Endothelial cell of umbilical vein (primary cell): ENCODE data around the gene FBN2. TPM values are rescaled to one million over a fixed set of nuclear protein-coding genes. Genes with fewer than 3 reads are reported as not detected.

Source experiments
- BruUV-seq: library from RNA; stranded (reverse); fragments of 400-500 nt; replicated peaks from 2 replicates; lab custom pipeline; 2021; lab: Mats Ljungman, UMichigan
- CTCF ChIA-PET: fragments of 300-600, 350-600 bp; sonication (Branson Sonifier 250); formaldehyde crosslinking; loops from one replicate; lab custom pipeline; 2021; ENCODE audit warnings: antibody characterized with exemption, inconsistent platforms; lab: Charles Lee
- POLR2A ChIA-PET: fragments of 300-600, 350-600 bp; sonication (Branson Sonifier 250); formaldehyde crosslinking; loops from one replicate; lab custom pipeline; 2021; ENCODE audit warnings: antibody characterized with exemption, inconsistent platforms; lab: Charles Lee
- DNase-seq: peaks from one replicate; pipeline ENCODE4 v3.0.0-alpha.2; 2011; ENCODE audit warnings: low read depth, low spot score
- FAIRE-seq: peaks from 2 replicates; lab custom pipeline; 2011; peaks lifted over from hg19 to GRCh38; lab: Jason Lieb, UNC
- H2AFZ ChIP-seq: 2 replicates; pipeline ENCODE4 v1.6.0; 2012; ENCODE audit warnings: low read depth, low read length, control low read depth, inconsistent platforms
- H3K27ac ChIP-seq: 2 replicates; pipeline ENCODE4 v1.5.1; 2011; ENCODE audit warnings: low read depth, mild to moderate bottlenecking, control low read depth, low read length, moderate library complexity; ENCODE audit not compliant: insufficient read depth
- H3K27me3 ChIP-seq, 2 experiments: 2 replicates each; pipeline versions ENCODE4 v1.6.0 to v1.6.1; 2011; ENCODE audit warnings: low read length in 2 of 2, mixed read lengths in 1 of 2; ENCODE audit not compliant: control insufficient read depth in 2 of 2, insufficient read depth in 2 of 2
- H3K36me3 ChIP-seq, 2 experiments: 2 replicates in 1 of 2; 3 replicates in 1 of 2; pipeline ENCODE4 v1.5.1; 2011; ENCODE audit warnings: low read length in 2 of 2, mild to moderate bottlenecking in 1 of 2, moderate library complexity in 1 of 2; ENCODE audit not compliant: control insufficient read depth in 2 of 2, insufficient read depth in 2 of 2; ENCODE audit errors: extremely low read depth in 1 of 2
- H3K4me1 ChIP-seq: 3 replicates; pipeline ENCODE4 v1.5.1; 2011; ENCODE audit warnings: mild to moderate bottlenecking, low read length; ENCODE audit not compliant: control insufficient read depth, insufficient read depth; ENCODE audit errors: extremely low read depth
- H3K4me2 ChIP-seq: 2 replicates; pipeline ENCODE4 v1.6.1; 2011; ENCODE audit warnings: low read length, control low read depth, mixed read lengths; ENCODE audit not compliant: insufficient read depth
- H3K4me3 ChIP-seq, 3 experiments: fragments of 200-600 bp in 1 of 3; sonication (generic), shearing (Covaris generic) in 1 of 3; replicated peaks in 1 of 3; 2 replicates each; pipeline ENCODE4 v1.5.1; 2011 to 2016; ENCODE audit warnings: control low read depth in 3 of 3, low read length in 3 of 3, mild to moderate bottlenecking in 2 of 3, inconsistent platforms in 1 of 3, low read depth in 1 of 3, moderate library complexity in 1 of 3; ENCODE audit not compliant: insufficient read depth in 1 of 3
- H3K79me2 ChIP-seq: 2 replicates; pipeline ENCODE4 v1.6.0; 2012; ENCODE audit warnings: low read length, inconsistent platforms; ENCODE audit not compliant: control insufficient read depth, insufficient read depth
- H3K9ac ChIP-seq: replicated peaks from 2 replicates; pipeline ENCODE3; 2011; ENCODE audit warnings: low read length, control low read depth; ENCODE audit not compliant: insufficient read depth; ENCODE audit errors: extremely low read depth
- H3K9me1 ChIP-seq: replicated peaks from 3 replicates; pipeline ENCODE4 v1.6.0; 2011; ENCODE audit warnings: mild to moderate bottlenecking, low read length; ENCODE audit not compliant: control insufficient read depth, insufficient read depth; ENCODE audit errors: extremely low read depth
- H3K9me3 ChIP-seq: replicated peaks from 2 replicates; pipeline ENCODE4 v1.5.1; 2012; ENCODE audit warnings: low read length, inconsistent platforms; ENCODE audit not compliant: control insufficient read depth, insufficient read depth
- H4K20me1 ChIP-seq: replicated peaks from 2 replicates; pipeline ENCODE3; 2011; ENCODE audit warnings: mild to moderate bottlenecking, low read length; ENCODE audit not compliant: control insufficient read depth, insufficient read depth; ENCODE audit errors: extremely low read depth
- CTCF ChIP-seq, 2 donors: IDR thresholded peaks; 1 replicate in 1 of 2; 2 replicates in 1 of 2; pipeline ENCODE4 v1.5.1; 2011; ENCODE audit warnings: low read length in 2 of 2, mild to moderate bottlenecking in 2 of 2, moderate library complexity in 2 of 2, control low read depth in 1 of 2, inconsistent platforms in 1 of 2, low read depth in 1 of 2; ENCODE audit not compliant: insufficient read depth in 1 of 2; ENCODE audit errors: extremely low read depth in 1 of 2
- EZH2 ChIP-seq: IDR thresholded peaks from 2 replicates; pipeline ENCODE4 v1.6.1; 2012; ENCODE audit warnings: borderline replicate concordance, low read depth, mild to moderate bottlenecking, moderate library complexity, low read length, inconsistent platforms; ENCODE audit not compliant: severe bottlenecking
- FOS ChIP-seq: IDR thresholded peaks from 2 replicates; pipeline ENCODE4 v1.6.1; 2011; ENCODE audit warnings: mild to moderate bottlenecking, low read length, moderate library complexity, borderline replicate concordance; ENCODE audit not compliant: insufficient read depth
- GATA2 ChIP-seq: IDR thresholded peaks from 2 replicates; pipeline ENCODE4 v1.7.0; 2011; ENCODE audit warnings: low read depth, mild to moderate bottlenecking, moderate library complexity, mixed read lengths, low read length; ENCODE audit not compliant: insufficient read length, insufficient read depth
- JUN ChIP-seq: IDR thresholded peaks from 2 replicates; pipeline ENCODE4 v1.6.1; 2011; ENCODE audit warnings: borderline replicate concordance, low read depth; ENCODE audit not compliant: insufficient read length, insufficient read depth
- MAX ChIP-seq: IDR thresholded peaks from 2 replicates; pipeline ENCODE4 v1.6.1; 2011; ENCODE audit not compliant: insufficient read depth, insufficient read length
- MYC ChIP-seq: IDR thresholded peaks from one replicate; pipeline ENCODE4 v1.6.1; 2011; ENCODE audit warnings: mild to moderate bottlenecking, low read depth, low read length
- POLR2A ChIP-seq: IDR thresholded peaks from 2 replicates; pipeline ENCODE4 v1.6.1; 2012; ENCODE audit warnings: low read depth, mild to moderate bottlenecking, control low read depth, low read length
- POLR2AphosphoS5 ChIP-seq: IDR thresholded peaks from 2 replicates; pipeline ENCODE4 v1.6.1; 2012; ENCODE audit warnings: low read depth, mild to moderate bottlenecking, control low read depth, low read length, moderate library complexity; ENCODE audit not compliant: insufficient read depth
- dilution Hi-C: fragments of 300-500 bp; cut with MboI; formaldehyde crosslinking; loops from one replicate; pipeline ENCODE4 v1.15.0; 2019; ENCODE audit warnings: low sequenced_read_pairs; ENCODE audit not compliant: extremely low pct_ligation_motif_present
- intact Hi-C: fragments of 100-400 bp; cut with micrococcal nuclease; formaldehyde crosslinking; loops from one replicate; pipeline ENCODE4 v1.10.0; 2022
- polyA plus RNA-seq, 4 experiments: library from polyadenylated mRNA; depleted of rRNA in 3 of 4; stranded (reverse) in 3 of 4; unstranded in 1 of 4; fragments of >200 nt; gene quantifications; 2 replicates each; pipeline versions ENCODE4 v1.2.1 to v1.2.3, GENCODE V29; 2011 to 2012; ENCODE audit warnings: missing spikeins in 1 of 4
- total RNA-seq: library from RNA; stranded (reverse); gene quantifications from 2 replicates; pipeline ENCODE4 v1.2.3, GENCODE V29; 2021

FBN2 gene
- total and polyA plus RNA-seq, 2 donors (not counting 3 experiments of a cell fraction or from before 2014, with no cell fraction given) = 21.8 to 57.4 TPM

GRCh38 chr5:128350705-128351104 is 187.3 kb downstream of the FBN2 start:
- no peak for FAIRE-seq
- dilution Hi-C loops = no loop called here
- no TSS peak for BruUV-seq
- Histone ChIP-seq H3K79me2 (no peaks in the 10 kb centered on the region), H3K9me1 (no peaks in the 10 kb centered on the region), H2AFZ (no peak overlapping the region), H4K20me1 (no peaks in the 10 kb centered on the region), H3K27me3 (no peaks in the 10 kb centered on the region), H3K4me2 (no peak overlapping the region), H3K4me1 (no peaks in the 10 kb centered on the region), H3K36me3 (peaks cover 0 to 2% of the 10 kb centered on the region in 2 experiments), H3K4me3 (no peak overlapping the region), H3K9ac (no peak overlapping the region), H3K9me3 (no peaks in the 10 kb centered on the region), H3K27ac (no peak overlapping the region)
- ChIA-PET CTCF (interaction anchor here (1.1 kb wide), 1 partner anchor 8 kb away, joined by 3 read pairs; no protein-coding TSS in a partner anchor), POLR2A (no interaction called here)
- TF ChIP-seq EZH2 = no peak
- TF ChIP-seq JUN = no peak
- TF ChIP-seq GATA2 = no peak
- intact Hi-C loops = no loop called here
- DNase-seq = no peak

- Histone ChIP-seq H3K36me3 (peaks cover 0 to 2% of the 10 kb centered on the region in 2 experiments), H3K9me3 (no peaks in the 10 kb centered on the region), H3K9me1 (no peaks in the 10 kb centered on the region), H3K27me3 (no peaks in the 10 kb centered on the region), H3K4me3 (no peak overlapping the region), H3K79me2 (no peaks in the 10 kb centered on the region), H3K27ac (no peak overlapping the region), H3K4me2 (no peak overlapping the region), H3K4me1 (no peaks in the 10 kb centered on the region), H2AFZ (no peak overlapping the region), H3K9ac (no peak overlapping the region), H4K20me1 (no peaks in the 10 kb centered on the region)
- ChIA-PET POLR2A (no interaction called here), CTCF (interaction anchor here (0.9 to 1.1 kb wide), 2 partner anchors 9 kb away, joined by 3 read pairs; no protein-coding TSS in a partner anchor)
- DNase-seq = no peak
- TF ChIP-seq POLR2AphosphoS5 (no peak), GATA2 (no peak), MAX (no peak), CTCF (IDR thresholded peaks at IDR 0.05; ENCODE audit: extremely low read depth in 1 of 2, insufficient read depth in 1 of 2, low read depth in 1 of 2, low read length in 2 of 2) (no peak), FOS (no peak), EZH2 (no peak), POLR2A (no peak), JUN (no peak), MYC (no peak)
- dilution Hi-C loops = no loop called here
- FAIRE-seq = no peak
- no TSS peak for BruUV-seq
- intact Hi-C loops = no loop called here
These were observed 188.8 kb downstream of the FBN2 start for GRCh38 chr5:128349044-128349858.
